HG03378 (cell line): ENCODE results near the gene EHD3.

Source experiments
- ATAC-seq: cut with Tn5 transposase; IDR thresholded peaks from one replicate; pipeline ENCODE4 v1.9.1; 2021; ENCODE audit warnings: mild to moderate bottlenecking, moderate library complexity; ENCODE audit not compliant: unreplicated experiment

Gene EHD3

DNA sequence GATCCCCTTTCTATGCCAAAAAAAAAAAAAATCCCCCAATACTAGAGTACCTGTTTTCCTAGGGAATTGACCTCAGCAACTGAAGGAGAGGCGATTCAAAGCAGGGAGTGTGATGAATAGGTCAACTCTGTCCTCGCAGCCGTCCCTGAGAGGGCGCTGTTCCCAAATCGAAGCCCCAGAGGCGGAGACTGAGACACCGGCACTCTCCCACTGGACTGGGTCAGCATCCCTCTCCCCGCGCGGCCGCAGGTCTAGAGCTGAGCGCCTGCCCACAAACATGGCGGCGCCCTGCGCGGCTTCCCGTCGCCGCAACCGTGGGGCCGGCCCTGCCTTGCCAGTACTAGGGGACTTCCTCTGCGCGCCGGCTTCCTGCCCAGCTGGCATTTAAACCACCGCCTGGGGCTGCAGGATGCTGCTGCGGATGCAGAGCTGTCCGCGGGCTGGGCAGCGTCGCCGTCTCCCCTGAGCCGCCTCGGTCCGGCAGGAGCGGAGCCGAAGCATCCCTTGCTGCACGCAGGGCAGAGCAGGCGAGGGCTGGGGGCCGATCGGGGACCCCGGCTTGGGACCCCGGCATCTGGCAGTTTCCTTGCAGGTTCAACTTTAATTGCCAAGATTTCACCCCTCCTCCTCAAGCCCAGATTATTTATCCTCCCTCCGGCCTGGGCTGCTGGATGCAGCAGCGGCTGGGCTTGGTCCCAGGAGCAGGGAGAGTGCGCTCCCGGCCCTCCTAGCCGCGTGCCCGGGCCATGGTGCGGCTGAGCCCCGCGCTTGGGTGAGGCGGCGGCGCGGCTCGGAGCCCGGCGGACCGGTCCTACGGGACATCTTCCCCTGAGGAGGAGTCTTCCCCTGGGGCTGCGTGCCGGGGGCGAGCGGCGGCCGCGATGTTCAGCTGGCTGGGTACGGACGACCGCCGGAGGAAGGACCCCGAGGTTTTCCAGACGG lies at the start of gene EHD3:
Gene EHD3 (plus strand): TSS at position 412 of the 942 bp plus-strand sequence. CDS start 470 bp downstream, at position 882.
- ATAC-seq = peak; percentile 85

DNA sequence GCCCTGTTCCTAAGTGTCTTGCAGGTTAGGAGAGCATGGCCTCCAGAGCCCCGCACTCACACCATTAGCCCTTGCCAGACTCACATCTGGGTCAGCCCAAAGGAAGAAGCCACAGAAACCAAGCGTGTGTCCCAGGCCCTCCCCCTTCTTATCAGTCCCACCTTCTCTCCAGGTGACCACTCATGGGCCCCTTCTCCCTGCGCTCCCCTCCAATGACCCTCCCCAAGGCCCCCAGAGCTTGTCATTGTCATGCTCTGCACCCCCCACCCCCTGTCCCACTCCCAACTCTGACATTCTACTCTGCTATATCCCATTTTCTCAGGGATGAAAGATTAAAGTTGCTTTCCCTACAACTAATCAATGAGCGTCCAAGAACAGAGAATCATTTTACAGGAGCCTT lies 46.8 kb upstream of the EHD3 start:
- ATAC-seq = no peak

DNA sequence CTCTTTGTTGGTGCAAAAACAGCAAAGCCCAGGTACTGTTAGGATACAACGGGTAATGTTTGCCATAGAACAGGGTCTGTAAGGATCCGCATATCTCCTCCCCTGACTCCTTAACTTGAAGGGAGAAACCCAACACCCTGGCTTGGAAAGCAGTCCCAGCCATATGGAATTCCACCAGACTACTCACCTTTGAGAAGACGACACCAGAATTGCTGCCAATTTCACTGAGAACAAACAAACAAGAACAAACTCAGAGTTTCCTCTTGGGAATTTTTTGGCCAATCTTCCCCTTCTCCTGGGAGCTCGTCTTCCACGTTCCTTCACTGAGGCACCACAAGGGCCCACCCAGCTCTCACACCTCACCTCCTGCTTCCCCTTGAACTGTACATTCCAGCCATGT lies 45.8 kb upstream of the EHD3 start:
- no peak for ATAC-seq

DNA sequence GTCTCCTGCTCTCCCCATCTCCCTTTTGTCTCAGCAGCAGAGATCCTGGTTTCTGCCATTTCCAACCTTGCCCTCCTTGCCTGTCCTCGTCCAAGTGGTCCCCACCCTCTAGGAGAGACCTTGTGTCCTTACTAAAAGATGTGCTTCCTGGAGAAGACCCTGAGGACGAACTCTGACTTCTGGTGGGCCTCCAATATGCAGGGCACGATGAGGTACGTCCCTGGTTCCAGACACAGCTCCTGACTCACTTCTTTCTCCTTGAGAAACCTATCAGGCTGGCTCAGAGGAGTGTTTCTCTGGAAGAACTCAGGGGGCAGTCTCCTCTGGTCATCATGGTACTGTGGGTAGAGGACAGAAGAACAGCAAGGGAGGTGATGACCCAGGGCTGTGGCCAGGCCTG lies 44.8 kb upstream of the EHD3 start:
- ATAC-seq = no peak

DNA sequence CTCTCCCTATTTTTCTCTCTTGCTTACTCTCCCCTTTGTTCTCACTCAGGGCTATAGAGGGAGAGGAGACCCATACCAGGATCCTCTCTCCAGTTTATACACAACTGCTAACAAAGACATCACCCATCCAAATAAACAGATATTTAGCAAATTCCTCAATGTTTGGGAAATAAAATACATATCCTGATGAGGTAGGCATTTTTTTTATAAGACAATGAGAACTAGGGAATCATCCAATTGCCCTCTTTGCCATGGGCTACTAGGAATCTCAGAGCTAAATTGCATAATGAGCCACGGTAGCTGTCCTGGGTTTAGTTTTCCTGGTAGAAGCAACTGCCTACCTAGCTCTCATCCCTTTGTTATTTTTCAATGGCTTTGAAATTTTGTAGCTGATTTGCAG lies 43.8 kb upstream of the EHD3 start:
- ATAC-seq = no peak

DNA sequence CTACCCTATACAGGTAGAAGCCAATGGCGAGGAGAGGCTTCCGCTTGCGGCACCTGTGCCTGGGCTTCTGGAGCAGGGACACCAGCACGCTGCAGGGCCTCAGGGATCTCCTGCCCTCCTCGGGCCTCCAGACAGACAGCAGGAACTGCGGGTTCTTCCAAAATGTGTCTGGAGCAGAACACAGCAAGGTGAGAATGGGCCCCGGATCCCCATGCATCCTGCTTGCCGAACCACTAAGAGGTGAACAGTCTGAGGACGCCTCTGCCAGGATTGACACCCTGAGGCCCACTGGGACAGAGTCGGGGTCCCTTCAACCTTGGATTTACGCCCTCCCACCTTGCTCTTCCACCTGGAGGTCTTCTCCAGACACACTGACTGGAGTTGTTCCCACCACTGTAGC lies 42.0 kb upstream of the EHD3 start:
- no peak for ATAC-seq

DNA sequence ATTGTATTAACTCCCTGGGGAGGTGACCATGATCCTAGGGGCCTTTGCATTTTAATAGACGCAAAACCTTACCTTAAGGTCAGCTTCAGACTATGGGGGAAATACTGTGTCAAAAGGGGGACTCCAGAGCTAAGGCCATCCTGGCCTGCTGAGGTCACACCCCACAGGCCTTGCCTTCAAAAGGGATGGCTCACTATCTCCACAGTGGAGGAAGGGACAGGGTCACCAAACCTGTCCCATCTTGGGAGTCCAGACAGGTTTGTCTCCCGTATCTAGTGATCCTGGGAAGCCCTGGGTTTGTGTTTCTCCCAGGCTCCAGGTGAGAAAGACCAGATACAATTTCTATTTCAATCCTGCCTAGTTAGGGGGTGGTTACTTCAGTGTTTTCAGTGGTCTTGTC lies 41.6 kb upstream of the EHD3 start:
- no peak for ATAC-seq

DNA sequence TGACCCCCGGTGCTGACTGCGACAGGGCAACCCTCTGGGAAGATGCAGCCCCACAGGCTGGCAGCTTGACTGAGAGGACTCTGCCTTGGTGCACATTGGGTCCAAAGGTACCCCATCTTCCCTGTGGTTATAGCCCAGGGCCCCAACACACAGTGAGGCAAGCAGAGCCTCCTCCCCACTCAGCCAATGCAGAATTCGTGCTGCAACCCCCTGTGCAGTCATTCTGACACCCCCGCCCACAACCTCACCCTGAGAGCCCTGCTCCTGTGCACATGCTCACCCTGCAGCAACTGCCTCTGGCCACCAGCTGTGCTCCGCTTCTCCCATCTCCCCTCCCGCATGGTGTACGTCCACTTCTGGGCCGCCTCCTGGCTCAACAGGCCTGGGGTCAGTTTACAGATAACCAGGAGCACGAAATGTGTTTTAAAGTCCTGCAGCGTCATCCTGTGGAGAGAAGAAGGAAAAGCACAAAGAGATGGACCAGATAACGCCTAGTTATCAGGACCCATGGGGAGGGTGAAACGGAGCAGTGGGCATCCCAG lies 41.0 kb upstream of the EHD3 start:
- ATAC-seq = no peak

DNA sequence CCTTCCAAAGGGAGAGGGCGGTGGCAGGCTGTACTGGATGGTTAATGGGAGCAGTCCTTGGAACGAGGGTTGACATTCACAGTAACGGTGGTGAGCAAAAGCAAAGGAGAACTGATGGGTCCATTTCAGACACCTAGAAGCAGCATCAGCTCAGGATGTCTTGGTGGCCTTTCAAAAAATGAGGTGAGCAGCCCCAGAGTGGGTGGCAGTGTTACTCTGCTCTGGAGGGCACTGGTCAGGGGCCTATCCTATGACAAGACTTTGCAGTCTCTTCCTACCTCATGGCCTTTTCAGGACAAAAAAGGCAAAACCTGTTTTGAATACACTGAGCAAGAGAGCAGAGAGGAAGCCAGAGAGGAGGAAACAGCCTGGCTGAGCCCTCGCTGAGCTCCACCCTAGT lies 40.1 kb upstream of the EHD3 start:
- no peak for ATAC-seq

DNA sequence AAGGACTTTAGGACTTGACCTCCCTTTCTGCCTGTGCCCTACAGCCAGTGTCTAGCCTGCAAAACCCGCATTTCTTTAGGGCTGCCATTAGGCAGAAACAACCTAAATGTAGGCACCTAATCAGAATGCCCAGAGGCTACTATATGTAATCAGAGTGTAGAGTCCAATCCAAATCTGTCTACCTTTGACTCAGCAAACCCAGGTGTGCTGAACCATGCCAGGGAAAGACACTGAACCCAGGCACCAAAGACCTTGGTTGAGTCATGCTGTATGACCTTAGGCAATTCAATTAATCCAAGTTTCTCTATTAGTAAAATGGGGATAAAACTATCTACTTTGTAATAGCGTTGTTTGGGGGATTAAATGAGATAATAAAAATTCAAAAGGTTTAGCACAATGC lies 37.3 kb upstream of the EHD3 start:
- ATAC-seq = no peak

DNA sequence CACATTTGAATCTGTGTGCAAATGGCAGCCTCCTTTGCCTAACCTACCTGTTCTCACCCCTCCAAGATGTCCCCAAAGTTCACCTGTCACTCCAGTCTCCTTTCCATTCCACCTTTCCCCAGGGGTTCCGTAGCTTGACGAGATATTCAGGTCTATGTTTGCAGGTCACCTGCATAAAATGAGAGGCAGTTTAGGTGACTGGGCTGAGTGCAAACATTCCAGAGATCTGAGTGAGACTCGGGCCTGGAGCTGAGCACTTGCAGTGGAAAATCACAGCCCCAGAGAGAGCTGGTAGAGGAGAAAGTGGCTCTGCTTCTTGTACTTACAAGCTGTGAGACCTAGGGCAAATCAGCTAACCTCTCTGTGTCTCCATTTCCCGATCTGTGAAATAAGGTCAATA lies 36.8 kb upstream of the EHD3 start:
- no peak for ATAC-seq

DNA sequence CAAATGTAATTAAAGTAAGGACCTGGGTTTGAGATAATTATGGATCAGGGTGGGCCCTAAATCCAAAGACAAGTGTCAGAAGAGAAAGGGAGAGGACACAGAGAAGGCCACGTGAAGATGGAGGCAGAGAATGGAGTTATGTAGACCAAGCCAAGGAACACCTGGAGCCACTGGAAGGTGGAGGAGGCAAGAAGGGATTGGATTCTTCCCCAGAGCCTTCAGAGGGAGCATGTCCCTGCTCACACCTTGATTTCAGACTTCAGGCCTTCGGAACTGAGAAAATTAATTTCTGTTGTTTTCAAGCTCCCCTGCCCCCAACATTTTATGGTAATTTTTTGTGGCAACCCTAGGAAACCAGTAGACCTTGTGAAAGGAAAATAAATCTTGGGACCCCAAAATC lies 36.3 kb upstream of the EHD3 start:
- ATAC-seq = no peak

DNA sequence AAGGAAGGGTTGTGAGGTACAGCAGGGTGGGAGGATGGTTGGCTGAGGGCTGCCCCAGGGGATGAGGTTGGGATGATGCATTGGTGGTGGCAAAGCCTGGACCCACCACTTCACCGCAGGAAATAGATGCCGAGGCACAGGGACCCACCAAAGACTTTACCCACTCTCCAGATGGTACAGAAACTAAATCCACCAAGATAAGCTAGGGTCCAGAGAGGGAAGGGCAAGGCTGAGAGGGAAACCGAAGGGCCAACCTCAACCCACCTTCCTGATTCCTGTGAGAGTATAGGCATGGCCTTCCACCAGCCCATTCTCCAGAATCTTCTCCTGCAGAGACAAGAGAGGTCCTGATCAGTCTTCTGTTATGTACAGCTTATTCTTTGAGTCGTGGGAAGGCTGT lies 34.7 kb upstream of the EHD3 start:
- ATAC-seq = no peak

DNA sequence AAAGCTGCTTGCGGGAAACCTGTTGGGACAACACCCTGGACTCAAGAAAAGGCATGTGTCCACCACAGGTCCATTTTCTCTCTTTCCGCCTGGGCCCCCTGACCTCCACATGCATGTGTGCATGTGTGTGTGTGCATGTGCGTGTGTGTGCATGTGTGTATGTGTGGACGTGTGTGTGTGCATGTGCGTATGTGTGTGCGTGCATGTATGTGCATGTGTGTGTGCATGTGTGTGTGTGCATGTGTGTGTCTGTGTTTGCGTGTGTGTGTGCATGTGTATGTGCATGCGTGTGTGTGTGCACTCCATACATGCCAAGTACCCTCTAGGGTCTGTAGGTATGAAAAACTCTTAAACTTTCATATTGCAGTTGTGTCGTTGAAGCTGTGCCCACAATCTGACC lies 33.0 kb upstream of the EHD3 start:
- ATAC-seq = no peak

DNA sequence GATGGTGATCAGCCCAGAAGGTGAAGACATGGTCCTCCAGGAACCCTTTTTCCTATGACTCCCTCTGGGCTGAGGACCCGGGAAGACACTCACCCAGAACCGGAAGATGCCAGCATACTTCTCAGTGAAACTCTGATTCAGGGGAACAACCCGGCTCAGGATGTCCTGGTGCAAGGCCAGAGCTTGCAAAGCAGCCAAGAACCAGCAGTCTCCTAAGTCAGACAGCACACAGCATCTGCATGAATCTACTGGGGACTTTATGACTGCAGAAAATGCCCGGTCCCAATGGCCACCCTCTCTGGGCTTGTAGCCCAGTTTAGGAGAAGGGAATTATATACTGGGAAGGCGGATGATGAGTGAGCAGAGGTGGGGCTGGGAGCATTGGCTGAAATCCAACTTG lies 31.9 kb upstream of the EHD3 start:
- ATAC-seq = no peak

DNA sequence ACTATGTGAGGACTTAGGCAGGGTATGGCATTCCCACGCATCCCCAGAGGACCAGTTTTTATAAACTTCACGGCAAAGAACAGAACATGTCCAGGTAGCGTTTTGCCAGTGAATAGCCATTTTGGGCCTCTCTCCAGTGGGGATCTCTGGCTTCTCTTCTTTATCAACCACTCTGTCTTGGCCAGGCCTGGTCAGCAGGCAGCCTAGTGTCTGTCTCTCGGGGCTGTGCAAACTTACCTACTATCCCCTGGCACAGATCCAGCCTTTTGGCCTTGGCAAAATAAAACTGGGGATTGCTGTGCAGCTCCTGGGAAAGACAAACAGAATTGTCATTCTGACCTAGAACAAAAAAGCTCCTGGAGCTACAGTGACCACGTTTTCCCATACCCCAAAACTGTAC lies 31.1 kb upstream of the EHD3 start:
- ATAC-seq = no peak

DNA sequence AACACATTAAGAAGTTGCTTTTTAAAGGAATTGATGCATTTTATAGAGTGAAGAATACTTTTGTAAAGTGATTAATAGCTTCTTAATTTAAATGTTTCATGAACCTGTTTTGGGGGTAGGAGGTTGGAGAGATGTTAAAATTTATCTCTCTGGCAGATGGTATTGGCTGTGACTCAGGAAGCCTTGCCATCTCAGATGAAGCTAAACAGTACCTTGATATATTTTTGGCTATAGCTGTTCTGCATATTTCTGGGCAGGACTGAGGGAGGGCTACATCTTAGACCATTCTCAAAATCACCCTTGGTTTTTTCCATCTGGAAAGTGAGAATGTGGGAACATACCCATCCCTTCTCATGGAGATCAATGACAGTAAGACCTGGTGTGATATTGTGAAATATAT lies 30.0 kb upstream of the EHD3 start:
- ATAC-seq = no peak

DNA sequence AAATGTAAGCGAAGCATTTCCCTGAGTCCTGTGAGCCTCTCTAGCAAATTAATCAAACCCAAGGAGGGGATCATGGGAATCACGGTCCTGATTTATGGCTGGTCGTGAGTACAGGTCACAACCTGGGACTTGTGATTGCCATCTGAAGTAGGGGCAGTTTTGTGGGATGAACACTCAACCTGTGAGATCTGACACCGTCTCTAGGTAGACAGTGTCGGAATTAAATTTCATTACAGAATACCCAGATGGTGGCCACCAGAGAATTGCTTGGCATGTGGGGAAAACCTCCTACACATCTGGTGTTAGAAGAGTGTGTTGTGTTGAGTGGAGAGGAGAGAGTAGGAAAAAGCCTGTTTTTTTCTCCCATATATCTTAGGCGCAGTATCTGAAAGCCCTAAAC lies 29.2 kb upstream of the EHD3 start:
- ATAC-seq = no peak

DNA sequence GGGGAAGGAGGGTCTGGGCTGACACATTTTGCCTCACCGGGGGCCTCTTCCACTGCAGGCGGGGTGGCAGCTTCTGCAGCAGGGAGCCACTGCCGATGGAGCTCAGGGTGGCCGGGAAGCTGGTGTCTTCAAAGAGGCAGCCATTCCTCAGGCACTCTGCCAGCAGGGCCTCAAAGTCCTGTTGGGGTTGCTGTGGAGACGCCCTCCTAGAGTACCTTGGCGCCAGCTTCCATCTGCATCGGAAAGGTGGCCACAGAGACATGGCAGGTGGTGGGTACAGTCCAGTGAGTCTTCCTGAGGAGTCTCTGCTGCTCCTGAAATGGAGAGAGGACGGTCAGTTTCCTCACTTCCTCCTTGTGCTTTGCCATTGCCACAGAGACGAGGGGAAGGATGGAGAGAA lies 28.8 kb upstream of the EHD3 start:
- ATAC-seq = no peak

DNA sequence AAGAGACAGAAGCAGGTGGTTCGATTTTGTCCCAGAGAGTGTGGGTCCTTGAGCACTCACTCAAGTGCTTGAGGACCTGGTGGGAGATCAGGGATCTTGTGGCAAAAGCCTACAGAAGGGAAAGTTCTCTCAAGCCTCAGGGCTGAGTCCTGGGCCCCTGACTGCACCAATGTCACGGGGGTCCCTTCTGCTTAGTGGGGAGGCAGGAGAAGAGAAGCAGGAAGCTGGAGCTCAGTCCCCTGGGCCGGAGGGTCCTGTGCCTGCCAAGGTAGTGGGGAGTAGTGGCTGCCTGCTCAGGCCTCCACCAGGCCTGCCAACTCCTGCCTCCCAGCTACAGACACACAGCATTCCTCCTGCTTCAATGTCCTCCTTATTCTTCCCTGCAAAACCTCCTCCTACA lies 28.3 kb upstream of the EHD3 start:
- ATAC-seq = no peak

DNA sequence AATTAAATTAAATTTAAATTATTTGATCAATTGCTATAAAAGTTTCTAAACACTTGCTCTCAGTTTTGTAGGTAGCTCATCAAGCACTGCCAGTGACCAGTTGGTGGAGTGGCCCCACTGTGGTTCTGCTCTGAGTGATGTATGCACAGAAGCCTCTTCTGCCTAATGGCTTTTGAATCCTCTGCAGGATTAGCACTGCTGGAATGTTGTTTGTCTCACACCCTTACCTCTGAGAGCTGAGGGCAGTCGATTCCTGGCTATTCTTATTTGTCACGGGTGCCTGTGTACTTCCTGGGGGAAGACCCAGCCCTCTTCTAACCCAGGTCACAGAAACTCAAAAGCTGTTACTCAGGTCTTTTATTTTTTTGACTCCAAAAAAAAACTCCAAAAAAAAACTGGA lies 26.2 kb upstream of the EHD3 start:
- ATAC-seq = no peak

DNA sequence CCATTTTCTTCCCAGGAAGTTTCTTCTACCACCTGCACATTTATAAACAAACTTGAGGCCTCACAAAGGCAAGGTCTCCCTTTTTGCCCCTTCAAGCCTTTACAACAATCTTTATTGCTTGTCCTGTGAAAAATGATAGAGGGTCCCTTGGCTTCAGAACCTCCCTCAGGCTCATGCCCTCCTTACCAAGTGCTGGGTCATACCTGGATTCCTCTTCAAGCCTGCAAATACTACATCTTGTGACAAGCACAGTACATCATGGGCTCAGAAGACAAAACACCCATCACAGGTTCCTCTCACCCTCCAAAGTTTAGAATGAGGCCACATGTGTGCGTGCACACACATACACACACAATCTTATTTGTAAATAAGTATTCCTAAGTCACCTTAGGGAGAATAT lies 25.7 kb upstream of the EHD3 start:
- no peak for ATAC-seq
